ENCODE results near the gene RPL39L.
"Not testable (repeated sequence)": the region's sequence is repeated elsewhere in the genome, so short reads cannot be mapped to it uniquely, and the experiment has no call there.

The RPL39L gene

DNA sequence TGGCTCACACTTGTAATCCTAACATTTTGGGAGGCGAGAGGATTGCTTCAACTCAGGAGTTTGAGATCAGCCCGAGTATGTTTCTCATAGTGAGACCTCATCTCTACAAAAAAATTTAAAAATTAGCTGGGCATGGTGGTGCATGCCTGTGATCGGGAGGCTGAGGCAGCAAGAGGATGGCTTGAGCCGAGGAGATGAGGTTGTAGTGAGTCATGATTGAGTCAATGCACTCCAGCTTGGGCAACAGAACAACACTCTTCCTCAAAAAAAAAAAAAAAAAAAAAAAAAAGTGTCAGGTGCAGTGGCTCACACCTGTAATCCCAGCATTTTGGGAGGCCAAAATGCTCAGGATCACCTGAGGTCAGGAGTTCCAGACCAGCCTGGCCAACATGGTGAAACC is 2.4 kb downstream of the RPL39L start:
- DNase-seq (ENCODE audit: low read depth), result no peak

DNA sequence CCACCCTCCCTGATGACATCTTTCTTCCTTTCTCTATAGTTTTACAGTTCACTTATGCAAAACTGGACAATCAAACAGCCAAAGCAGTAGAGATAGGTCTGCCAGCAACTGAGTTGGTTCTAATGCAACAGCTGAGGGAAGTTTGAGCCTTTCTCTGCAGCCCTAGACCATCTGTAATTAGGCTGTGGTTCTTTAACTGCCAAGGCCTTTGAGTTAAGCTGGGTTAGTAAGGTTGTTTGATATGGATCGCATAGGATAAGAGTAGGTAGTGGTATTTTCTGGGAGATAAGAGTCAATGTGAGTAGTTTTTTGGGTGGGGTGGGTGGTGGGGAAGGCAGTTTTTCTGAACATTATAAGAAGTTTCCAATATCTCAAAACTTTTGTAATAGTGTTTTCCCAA is 3.0 kb downstream of the RPL39L start:
- DNase-seq (ENCODE audit: low read depth), result no peak

DNA sequence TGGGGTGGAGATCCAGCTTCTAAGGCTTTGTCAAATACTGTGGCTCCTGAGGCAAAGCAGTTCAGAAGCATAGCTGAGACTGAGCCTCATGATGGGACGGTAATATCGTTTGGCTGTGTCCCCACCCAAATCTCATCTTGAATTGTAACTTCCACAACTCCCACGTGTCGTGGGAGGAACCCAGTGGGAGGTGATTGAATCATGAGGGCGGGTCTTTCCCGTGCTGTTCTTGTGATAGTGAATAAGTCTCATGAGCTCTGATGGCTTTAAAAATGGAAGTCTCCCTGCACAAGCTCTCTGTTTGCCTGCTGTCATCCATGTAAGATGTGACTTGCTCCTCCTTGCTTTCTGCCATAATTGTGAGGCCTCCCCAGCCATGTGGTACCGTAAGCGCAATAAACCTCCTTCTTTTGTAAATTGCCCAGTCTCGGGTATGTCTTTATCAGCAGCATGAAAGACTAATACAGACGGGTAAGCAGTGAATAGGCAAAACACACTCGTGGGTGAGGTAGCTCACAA is 4.1 kb downstream of the RPL39L start:
- not testable (repeated sequence) for DNase-seq (ENCODE audit: low read depth)

DNA sequence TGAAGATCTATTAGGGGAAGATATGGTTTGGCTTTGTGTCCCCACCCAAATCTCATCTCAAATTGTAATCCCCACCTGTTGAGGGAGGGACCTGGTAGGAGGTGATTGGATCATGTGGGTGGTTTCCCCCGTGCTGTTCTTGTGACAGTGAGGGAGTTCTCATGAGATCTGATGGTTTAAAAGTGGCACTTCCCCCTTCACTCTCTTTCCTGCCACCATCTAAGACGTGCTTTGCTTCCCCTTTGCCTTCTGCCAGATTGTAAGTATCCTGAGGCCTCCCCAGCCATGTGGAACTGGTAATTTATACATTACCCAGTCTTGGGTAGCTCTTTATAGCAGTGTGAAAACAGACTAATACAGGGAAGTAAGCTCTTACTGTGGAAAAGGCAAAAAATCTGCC is 6.1 kb downstream of the RPL39L start:
- not testable (repeated sequence) for DNase-seq (ENCODE audit: low read depth)

DNA sequence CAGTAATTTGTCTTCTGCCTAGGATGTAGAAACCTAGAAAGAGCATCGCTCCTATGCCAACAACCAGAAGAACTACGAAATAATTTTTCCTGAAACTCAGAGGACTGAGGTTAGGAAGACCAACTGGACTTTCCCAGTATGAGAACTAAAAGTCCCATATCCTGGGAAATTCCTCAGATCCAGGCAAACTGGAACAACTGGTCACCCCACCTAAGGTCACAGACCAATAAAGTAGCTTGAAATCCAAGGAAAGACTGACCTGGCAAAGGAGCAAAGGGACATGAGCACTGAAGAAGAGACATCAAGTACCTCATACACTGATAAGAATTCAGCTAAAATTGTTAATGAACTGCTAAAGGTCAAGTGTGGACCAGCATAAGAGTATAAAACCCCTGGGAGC is 6.6 kb downstream of the RPL39L start:
- no peak for DNase-seq (ENCODE audit: low read depth)

- no peak for DNase-seq (ENCODE audit: low read depth)
These were observed 7.3 kb downstream of the RPL39L start for GRCh38 chr3:187131981-187132380.

DNA sequence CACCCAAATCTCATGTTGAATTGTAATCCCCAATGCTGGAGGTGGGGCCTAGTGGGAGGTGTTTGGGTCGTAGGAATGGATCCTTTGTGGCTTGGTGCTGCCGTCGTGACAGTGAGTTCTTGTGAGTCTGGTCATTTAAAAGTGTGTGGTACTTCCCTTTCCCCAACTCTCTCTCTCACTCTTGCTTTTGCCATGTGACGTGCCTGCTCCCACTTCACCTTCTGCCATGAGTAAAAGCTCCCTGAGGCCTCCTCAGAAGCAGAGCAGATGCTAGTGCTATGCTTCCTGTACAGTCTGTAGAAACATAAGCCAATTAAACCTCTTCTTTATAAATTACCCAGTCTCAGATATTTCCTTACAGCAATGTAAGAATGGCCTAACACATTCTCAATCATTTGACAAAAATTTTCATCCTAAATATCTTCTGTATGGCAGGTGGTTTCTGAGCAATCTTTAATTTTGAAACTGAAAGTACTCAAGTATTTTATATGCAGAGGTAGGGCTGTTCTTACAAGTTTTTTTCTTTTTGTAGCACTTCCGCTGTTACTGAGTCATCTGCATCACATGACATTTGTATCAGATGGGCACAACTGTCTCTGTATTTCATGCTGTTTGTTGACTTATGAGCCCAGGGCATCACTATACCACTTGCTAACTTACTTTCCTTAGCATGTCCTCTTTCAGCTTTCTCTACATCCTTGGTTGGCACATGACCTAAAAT is 8.8 kb downstream of the RPL39L start:
- DNase-seq (ENCODE audit: low read depth), result no peak

GRCh38 chr3:187125319-187126031 is 13.8 kb downstream of the RPL39L start:
- no peak for DNase-seq (ENCODE audit: low read depth)

GRCh38 chr3:187122261-187122660 is 17.0 kb downstream of the RPL39L start:
- DNase-seq (ENCODE audit: low read depth), result no peak

DNA sequence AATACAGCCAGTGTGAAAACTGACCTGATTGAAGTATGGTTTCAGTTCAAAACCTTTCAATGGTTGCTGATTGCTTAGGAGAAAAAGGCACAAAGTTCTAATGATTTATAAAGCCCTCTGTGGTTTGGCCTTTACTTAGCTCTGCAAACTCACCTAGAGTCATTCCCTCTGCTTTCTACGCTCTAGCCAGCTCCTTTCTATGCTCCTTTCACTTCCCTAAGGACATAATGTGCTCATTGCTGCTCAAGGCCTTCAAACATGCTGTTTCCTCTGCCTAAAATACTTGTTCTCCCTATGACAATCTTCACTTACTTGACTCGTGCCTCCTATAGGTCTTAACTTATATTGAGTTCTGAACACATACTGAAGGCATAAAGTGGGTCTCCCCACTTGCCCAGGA is 19.0 kb downstream of the RPL39L start:
- DNase-seq (ENCODE audit: low read depth), result no peak

- DNase-seq (ENCODE audit: low read depth), result no peak
These were observed 24.8 kb downstream of the RPL39L start for GRCh38 chr3:187114511-187114910.

GRCh38 chr3:187112934-187113793 is 26.1 kb downstream of the RPL39L start:
- DNase-seq (ENCODE audit: low read depth), result no peak

DNA sequence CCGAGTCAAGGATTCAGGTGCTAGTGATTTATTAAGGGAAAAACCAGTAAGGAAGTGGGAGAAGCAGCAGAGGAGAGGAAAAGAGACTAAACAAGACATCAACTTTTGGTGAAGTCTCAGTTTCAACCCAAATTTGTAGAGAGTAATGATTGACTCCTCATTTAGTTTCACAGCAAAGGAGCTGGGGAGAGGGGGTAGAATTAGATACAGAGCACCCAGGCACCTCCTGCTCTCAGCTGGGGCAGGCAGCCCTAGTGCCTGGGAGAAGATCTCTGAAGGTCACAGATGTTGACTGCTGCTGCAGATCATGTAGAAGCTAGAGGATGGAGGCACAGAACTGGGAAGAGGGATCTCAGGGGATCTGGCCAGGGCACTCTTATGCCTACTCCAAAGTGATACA is 29.1 kb downstream of the RPL39L start:
- DNase-seq (ENCODE audit: low read depth), result no peak

GRCh38 chr3:187107989-187108388 is 31.3 kb downstream of the RPL39L start:
- no peak for DNase-seq (ENCODE audit: low read depth)

- DNase-seq (ENCODE audit: low read depth), result no peak
These were observed 33.6 kb downstream of the RPL39L start for GRCh38 chr3:187105700-187106099.

GRCh38 chr3:187104933-187105332 is 34.4 kb downstream of the RPL39L start:
- DNase-seq (ENCODE audit: low read depth), result no peak

DNA sequence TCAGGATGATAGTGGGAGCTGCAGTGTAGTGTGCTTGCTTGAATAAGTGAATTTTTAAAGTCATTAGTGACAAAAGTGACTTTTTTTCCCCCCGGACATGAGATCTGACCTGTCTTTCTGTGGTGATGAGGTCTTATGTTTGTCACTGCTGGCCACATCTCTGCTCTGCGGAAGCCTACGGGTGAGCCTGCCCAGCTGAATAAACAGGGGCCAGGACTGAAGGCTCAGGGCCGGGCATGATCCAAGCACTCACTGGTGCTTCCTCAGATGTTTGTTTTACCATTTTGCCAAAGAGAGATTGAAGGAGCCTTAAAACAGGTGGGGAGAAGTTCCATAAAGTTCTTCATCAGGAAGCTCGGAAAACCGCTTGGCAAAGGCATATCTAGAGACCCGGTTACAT is 35.0 kb downstream of the RPL39L start:
- no peak for DNase-seq (ENCODE audit: low read depth)

GRCh38 chr3:187103251-187103650 is 36.0 kb downstream of the RPL39L start:
- no peak for DNase-seq (ENCODE audit: low read depth)

- no peak for DNase-seq (ENCODE audit: low read depth)
These were observed 37.1 kb downstream of the RPL39L start for GRCh38 chr3:187102073-187102634.

- no peak for DNase-seq (ENCODE audit: low read depth)
These were observed 37.9 kb downstream of the RPL39L start for GRCh38 chr3:187101184-187102072.

GRCh38 chr3:187098923-187099512 is 40.3 kb downstream of the RPL39L start:
- DNase-seq (ENCODE audit: low read depth), result no peak
